WI38 (cell line): ENCODE results near the gene TMCC1.
"Not testable (repeated sequence)": the region's sequence is repeated elsewhere in the genome, so short reads cannot be mapped to it uniquely, and the experiment has no call there.

Experiments
- H3K4me3 ChIP-seq: 2 replicates; pipeline ENCODE4 v1.5.1; 2011; ENCODE audit warnings: low read depth, mild to moderate bottlenecking, control low read depth, low read length
- CTCF ChIP-seq: IDR thresholded peaks from 2 replicates; pipeline ENCODE4 v1.5.1; 2012; ENCODE audit warnings: low read depth, mild to moderate bottlenecking, control low read depth, low read length

Gene TMCC1

GRCh38 chr3:129687586-129688125, 205.9 kb downstream of the TMCC1 start:
- no peak for TF ChIP-seq CTCF
- no peak overlapping the region for H3K4me3 ChIP-seq

- H3K4me3 ChIP-seq: no peak overlapping the region
Measured at GRCh38 chr3:129686941-129687340, 206.6 kb downstream of the TMCC1 start.

GRCh38 chr3:129684270-129684669, 209.2 kb downstream of the TMCC1 start:
- no peak overlapping the region for H3K4me3 ChIP-seq
- TF ChIP-seq CTCF: no peak

More at GRCh38 chr3:129686941-129687340, 206.6 kb downstream of the TMCC1 start:
- TF ChIP-seq CTCF: no peak

GRCh38 chr3:129683201-129683600, 210.3 kb downstream of the TMCC1 start:
- TF ChIP-seq CTCF: no peak
- no peak overlapping the region for H3K4me3 ChIP-seq

GRCh38 chr3:129676985-129677384, 216.5 kb downstream of the TMCC1 start:
- H3K4me3 ChIP-seq: no peak overlapping the region
- no peak for TF ChIP-seq CTCF

- H3K4me3 ChIP-seq: not testable (repeated sequence)
Measured at GRCh38 chr3:129674798-129675123, 218.8 kb downstream of the TMCC1 start.

GRCh38 chr3:129673897-129674797, 219.4 kb downstream of the TMCC1 start:
- no peak for TF ChIP-seq CTCF

GRCh38 chr3:129673012-129673411, 220.5 kb downstream of the TMCC1 start:
- no peak for TF ChIP-seq CTCF
- no peak overlapping the region for H3K4me3 ChIP-seq

More at GRCh38 chr3:129673897-129674797, 219.4 kb downstream of the TMCC1 start:
- no peak overlapping the region for H3K4me3 ChIP-seq
